ENCODE data around the gene TMEFF2.
"Not testable (repeated sequence)": the region's sequence is repeated elsewhere in the genome, so short reads cannot be mapped to it uniquely, and the experiment has no call there.

Gene TMEFF2

DNA sequence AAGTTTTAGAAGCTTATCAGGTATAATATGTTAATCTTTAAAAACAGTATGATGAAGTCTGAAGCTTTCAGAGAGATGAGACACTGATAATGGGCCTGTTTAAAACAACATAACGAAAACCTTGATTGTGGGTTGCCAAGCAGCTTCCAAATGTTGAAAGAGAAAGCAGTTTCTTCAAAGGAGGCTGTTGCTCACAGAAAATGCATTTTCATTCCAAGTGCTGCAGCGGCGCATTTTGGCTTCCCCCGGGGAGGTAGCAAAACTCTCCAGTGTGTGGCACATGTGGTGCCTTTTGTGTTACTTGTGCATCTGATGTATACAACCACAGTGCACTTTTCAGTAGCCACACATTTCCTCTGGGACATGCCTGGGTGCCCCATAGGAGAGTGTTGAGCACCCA lies 66.1 kb downstream of the TMEFF2 start:
- DNase-seq (ENCODE audit: low read depth in 3 of 3): no peak

DNA sequence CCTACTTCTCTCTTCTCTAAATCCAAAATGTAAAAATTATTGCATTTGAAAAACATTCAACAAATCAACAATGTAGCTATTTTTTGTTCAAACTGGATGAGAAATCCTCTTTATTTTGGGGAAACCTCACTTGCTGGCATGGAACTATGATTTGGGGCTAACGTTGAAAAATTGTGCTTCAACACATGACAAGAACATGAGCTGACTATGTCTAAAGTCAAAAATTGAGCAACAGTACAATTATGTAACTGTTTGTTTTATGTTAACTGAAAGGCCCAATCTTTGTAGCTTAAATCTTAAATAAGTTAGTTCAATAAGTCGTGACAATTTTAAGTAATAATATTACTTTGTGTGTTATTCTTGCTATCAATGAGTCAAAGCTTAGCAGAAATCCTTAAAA lies 67.3 kb downstream of the TMEFF2 start:
- no peak for DNase-seq (ENCODE audit: low read depth in 3 of 3)

DNA sequence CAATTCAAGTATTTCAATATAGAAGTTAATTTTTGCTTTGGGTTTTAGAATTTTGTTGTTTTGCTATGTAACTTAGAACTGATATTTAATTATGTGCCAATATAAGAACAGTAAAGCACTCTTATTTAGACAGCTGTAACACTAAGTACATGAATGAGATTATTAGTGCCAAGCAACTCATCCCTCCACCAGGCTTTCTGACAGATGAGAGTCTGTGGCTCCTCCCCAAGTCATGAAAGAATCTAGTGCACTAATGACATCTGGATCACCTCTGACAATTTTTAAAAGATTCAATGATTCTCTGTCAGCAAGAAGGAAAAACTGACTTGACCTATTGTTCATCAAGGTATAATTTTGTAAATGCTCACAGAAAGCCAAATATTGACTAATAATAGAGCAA lies 67.8 kb downstream of the TMEFF2 start:
- DNase-seq (ENCODE audit: low read depth in 3 of 3): no peak

DNA sequence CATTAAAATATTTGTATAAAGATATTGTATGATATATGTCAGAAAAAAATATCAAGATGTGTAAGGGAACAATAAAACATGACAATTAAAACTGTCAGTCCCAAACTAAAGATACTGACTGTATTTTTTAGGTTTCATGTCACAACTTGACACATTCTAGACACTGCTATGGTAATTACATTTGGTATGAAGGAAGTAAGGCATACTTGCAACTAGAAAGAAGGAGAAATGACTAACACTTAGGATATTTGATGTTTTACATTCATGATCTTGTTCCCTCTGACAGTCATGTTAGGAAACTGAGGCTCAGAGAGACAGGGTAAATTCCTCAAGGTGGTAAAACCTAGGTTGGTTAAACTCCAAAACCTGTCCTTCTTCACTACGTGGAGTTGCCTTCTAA lies 68.3 kb downstream of the TMEFF2 start:
- no peak for DNase-seq (ENCODE audit: low read depth in 3 of 3)

DNA sequence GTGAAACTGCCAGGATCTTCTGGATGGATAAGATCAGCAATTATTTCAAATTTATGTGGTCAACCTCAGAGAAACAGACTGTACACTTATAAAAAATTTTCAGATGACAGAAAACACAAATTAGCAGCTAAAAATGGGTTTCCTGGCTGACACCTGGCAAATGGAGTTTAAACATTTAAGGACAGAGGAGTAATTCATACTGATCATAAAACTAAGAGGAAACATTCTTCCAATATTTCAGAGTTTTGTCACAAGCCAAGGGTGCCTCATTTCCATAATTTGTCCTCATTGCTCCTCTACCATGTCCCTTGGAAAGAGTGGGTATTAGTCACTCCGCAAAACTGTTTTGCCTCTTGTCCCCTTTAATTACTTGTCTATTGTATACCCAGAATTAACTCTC lies 70.2 kb downstream of the TMEFF2 start:
- no peak for DNase-seq (ENCODE audit: low read depth in 3 of 3)

DNA sequence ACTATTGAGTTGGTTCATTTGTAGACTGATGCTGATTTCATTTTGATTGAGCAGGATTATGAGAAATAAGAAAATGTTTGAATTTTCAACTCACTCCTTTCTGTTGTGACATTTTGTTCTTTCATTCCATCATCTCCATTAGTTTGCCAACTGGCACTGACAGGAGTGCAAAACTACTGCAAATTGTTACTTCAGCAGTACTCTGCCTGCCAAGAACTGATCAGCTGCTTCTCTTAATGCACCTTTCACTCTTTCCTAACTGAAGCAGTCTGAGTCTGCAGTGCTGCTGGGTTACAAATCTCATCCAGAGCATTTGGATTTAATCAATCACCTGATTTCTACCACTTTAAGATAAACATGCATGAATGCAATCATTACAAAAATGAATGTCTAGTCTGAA lies 70.9 kb downstream of the TMEFF2 start:
- DNase-seq (ENCODE audit: low read depth in 3 of 3): no peak

DNA sequence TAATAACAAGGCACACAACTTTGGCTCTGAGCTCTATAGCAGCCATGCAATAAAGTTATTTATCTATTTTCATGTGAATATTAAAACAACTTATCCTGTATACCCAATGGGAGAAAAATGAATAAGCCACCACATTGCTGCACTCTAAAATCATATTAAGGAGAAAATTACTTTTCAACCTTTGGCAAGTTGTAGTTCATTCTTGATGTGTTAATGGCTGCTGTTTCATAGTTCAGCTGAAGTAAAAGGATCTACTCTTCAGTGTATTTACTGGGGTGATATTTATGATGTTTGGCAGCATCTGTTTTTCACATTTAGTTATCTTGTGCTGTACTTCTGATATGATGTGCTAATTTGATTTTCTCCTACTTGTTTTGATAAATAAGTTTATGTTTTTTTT lies 71.8 kb downstream of the TMEFF2 start:
- DNase-seq (ENCODE audit: low read depth in 3 of 3): no peak

DNA sequence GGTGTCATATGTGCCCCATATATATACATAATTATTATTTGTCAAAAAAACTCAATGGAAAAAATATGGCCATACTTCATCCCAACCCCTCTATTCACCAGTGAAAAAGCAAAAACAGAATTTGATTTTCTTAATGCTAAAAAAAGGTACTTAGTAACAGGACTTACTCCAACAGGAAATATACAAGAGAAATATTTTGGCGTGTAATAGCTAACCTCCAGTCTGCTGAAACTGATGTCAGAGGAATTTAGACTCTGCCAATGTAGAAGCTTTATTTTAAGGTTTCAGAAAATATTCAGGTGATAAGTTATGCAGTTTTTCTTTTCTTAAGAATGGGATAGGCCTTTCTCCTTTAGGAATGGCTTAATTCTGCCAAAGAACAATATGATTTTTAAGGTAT lies 72.6 kb downstream of the TMEFF2 start:
- DNase-seq (ENCODE audit: low read depth in 3 of 3): no peak

DNA sequence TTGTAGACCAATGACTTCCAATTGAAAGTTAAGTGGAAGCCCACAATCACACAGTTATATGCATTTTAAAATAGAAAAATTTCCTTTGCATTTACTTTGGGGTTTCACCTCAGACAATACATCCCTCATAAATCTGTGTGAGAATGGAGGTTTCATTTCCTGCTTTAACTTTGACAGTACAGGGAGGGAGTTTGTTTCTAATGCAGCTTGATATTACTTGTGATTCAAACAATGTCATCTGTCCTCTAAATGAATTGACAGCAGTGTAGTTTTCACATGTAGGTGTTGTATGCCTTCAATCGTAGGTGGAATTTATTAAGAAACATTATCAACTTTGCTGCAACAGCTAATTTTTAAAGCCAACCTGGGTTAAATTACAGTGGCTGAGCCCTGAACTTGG lies 75.2 kb downstream of the TMEFF2 start:
- DNase-seq (ENCODE audit: low read depth in 3 of 3): no peak

DNA sequence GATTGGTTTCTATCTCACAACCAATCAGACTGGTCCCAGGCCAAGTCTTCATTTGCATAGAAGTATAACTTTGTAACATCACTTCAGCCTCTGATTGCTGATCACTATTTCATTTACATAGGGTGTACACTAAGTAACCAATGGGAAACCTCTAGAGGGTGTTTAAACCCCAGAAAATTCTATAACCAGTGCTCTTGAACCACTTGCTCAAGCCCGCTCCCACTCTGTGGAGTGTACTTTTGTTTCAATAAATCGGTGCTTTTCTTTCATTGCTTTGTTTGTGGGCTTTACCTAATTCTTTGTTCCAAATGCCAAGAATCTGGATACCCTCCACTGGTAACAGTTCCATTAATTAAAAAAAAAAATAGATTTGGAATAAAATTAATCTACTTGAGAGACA lies 77.0 kb downstream of the TMEFF2 start:
- DNase-seq (ENCODE audit: low read depth in 3 of 3): no peak

DNA sequence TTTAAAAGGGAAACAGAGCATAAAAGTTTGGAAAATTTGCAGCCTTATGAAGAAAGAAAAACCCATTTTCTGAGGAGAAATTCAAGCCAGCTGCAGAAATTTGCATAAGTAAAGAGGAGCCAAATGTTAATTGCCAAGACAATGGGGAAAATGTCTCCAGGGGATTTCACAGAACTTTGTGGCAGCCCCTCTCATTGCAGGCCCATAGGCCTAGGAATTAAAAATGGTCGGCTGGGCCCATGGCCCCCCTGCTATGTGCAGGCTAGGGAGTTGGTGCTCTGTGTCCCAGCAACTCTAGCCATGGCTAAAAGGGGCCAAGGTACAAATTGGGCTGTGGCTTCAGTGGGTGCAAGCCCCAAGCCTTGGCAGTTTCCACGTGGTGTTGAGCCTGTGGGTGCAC lies 83.2 kb downstream of the TMEFF2 start:
- DNase-seq (ENCODE audit: low read depth in 3 of 3): not testable (repeated sequence)

DNA sequence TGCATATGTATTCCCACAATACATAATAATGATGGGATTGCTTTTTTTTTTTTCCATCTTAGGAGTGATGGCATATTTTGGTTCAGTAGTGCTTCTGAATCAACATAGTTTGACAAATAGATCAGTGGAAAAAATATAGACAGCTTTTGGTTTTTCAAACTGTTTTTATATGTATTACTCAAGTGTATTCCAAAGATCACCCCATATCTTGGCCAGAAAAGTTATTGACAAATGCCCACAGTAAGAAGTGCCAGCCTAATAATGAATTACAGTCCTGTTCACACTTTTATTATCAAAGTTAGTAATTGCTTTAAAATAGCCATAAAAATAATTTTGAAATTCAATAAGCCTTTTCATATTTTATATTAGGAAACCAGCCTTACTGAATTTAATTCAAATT lies 95.0 kb downstream of the TMEFF2 start:
- no peak for DNase-seq (ENCODE audit: low read depth in 3 of 3)

DNA sequence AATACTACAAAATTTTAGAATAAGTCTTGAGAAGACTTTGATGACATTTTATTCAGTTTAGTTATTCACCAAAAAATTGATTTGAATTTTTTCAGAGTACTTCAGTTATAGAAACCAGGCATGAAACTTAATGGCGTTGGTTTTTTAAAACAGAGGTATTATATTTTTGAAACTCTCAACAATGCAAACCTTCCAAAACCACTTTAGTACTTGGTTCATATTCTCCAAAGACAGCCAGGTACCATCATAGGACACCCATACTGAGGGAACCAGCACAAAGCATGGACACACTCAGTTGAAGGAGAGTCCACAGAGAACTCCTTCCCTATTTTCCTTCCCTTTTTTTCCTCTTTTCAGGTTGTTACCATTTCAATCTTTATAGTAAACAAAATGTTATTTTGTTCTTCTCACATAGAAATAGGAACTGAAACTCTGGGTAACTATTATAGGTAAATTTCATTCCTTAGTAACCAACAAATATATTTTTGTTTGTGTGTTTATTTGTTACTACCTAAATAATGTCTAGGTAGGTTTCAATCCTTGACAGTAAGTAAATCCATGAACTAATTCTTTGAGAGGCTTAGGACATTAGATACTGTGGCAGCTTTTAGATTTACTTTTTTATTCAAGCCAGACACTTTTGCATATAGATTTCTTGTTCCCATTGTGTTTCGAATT lies 95.8 kb downstream of the TMEFF2 start:
- DNase-seq (ENCODE audit: low read depth in 3 of 3): no peak

DNA sequence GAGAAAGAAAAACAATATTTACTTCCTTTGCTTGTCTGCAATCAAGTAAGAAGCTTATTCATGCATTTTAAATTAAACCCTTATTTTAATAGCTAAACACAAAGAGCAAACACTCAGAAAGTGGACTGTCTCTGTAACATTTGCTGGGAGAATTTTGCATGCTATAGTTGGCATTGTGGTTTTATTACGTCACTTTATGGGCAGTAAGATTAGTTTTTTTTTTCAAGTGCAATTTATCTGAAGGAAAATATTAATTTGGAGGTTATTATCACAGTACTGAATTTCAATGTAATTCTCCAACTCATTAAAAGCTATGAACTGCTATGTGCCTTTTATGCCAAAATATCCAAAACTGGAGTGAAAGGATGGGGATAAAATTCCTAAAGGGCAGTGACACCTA lies 103.3 kb downstream of the TMEFF2 start:
- no peak for DNase-seq (ENCODE audit: low read depth in 3 of 3)

DNA sequence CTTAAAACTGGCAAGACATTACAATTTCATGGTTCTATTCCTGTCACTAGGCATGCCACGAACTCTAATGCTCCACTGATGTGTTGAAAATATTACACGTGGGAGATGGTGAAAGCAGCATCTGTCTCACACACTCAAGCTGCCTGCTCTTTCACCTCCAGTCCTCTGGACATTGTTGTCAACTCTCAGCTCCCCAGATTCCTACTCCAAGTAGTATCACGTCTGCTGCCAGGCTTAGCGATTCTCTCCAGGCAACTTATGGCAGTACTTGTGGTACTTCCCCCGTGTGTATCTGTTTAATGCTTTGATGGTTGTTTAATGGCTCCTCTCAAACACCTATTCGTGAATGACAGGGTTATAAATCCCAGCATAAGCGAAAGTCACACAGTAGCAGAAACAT lies 103.8 kb downstream of the TMEFF2 start:
- DNase-seq (ENCODE audit: low read depth in 3 of 3): no peak

DNA sequence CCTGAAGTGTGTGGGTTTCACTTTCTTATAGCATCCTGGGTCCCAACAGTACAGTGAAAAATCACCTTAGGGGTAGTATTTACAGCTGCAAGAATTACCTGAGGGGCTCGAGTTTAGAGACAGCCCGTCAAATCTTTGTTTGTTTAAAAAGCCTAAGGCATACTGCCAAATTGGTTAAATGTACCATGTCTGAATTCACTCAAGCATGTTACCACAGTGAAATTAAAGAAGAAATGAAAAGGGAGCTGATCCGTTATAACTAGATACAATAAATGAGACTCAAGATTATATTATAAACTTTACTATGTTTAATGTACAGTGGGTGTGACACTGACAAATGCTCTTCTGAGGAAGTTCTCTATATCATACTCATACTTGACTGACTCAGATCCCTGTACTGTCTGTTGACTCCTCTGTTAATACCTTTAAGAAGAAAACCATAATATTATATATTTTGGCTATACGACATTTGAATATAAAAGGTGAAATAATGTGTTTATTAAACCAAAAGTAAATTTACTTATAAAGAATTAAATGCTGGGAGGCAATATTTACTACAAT lies 107.3 kb downstream of the TMEFF2 start:
- DNase-seq (ENCODE audit: low read depth in 3 of 3): no peak

DNA sequence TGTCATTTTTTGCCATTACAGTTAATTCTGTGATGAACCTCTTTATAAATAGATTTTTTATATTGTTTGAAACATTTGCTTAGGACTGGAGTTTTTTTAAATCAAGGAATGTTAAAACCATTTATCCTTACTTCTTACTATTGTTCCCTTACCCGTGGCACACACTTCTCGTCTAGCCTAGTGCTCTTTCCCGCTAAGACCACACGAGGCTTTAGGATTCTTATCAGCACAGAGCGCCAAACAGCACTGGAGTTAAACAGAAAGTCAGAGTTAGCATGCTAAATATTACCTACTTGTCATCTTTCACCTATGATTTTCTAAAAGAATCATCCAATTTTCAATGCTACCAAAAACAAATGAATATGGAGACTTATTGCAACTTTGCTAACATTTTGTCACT lies 112.6 kb downstream of the TMEFF2 start:
- no peak for DNase-seq (ENCODE audit: low read depth in 3 of 3)

DNA sequence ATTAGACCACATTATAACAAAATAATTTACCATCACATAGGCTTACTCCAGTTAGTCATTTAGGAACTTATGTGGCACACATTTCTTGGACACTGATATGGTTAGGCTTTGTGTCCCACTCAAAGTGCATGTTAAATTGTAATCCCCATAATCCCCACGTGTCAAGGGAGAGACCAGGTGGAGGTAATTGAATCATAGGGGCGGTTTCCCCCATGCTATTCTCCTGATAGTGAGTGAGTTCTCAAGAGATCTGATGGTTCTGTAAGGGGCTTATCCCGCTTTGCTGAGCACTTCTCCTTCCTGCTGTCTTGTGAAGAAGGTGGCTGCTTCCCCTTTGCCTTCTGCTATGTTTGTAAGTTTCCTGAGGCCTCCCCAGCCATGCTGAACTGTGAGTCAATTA lies 114.6 kb downstream of the TMEFF2 start:
- not testable (repeated sequence) for DNase-seq (ENCODE audit: low read depth in 3 of 3)

DNA sequence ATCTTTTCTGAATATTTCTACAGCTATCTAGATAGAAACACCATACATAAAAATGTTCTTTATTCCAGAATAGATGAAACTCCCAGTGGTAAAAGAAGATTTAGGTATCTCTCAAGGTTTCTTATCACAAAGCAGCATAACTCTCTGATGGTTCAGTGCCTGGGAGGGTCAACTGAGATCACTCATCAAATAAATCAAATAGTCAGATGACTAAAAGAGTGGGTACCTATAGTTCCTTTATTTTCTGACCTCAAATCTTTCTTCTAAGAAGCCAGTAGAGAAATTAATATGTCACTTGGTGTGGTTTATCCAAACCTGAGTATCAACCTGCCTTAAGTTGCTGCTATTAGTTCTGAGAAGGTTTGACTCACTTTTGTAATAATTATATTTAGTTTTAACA lies 120.9 kb downstream of the TMEFF2 start:
- DNase-seq (ENCODE audit: low read depth in 3 of 3): no peak

DNA sequence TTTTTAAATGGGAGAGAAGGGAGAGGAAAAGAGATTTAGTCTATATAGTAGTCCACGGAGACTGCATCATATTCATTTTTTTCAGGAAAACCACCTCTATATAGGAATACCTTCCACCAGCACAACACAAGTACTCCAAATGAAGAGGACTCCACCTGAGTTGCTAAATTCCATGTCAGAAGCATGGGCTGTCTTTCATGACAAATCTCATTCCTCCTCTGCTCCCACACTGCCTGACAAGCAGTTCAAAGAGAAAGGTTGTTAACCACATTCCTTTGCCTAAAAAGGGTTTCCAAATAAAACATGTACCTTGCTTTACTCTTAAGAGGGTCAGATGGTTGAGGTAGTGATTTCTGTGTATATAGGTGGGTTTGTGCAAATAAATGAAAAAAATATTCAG lies 122.0 kb downstream of the TMEFF2 start:
- DNase-seq (ENCODE audit: low read depth in 3 of 3): no peak

DNA sequence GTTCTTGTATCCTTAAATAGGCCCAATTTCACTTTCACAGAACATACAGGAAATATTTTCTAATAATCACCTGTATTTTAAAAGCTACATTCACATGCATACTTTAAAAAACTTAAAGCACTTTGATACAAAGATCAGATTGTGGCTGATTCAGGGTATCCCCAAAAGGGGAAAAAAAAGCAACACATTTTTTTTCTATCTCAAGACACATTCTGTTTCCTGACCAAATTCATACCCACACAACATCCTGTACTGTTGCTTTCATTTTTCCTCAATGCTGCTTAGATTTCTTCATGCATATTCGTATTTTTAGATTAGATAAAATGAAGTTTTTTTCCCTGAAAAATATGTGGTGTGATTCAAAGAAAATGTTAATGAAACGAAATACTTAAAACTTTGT lies 122.5 kb downstream of the TMEFF2 start:
- DNase-seq (ENCODE audit: low read depth in 3 of 3): no peak

DNA sequence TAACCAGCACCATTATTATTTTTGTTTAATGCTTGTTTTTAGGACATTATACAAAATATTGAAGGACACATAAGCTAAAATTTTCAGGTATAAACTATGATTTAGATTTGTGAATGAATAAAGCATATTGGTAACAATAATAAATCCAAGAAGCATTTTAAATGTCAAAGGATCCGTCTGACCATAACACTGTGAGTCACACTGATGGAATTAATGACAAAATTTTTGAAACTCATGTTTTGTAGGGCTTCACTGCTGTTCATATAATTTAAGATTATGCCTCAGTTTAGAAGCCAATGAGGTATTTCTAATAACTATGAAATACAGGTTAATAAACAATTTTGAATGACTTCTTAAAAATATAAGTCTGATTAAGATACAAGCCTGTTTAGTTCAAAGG lies 124.6 kb downstream of the TMEFF2 start:
- no peak for DNase-seq (ENCODE audit: low read depth in 3 of 3)

DNA sequence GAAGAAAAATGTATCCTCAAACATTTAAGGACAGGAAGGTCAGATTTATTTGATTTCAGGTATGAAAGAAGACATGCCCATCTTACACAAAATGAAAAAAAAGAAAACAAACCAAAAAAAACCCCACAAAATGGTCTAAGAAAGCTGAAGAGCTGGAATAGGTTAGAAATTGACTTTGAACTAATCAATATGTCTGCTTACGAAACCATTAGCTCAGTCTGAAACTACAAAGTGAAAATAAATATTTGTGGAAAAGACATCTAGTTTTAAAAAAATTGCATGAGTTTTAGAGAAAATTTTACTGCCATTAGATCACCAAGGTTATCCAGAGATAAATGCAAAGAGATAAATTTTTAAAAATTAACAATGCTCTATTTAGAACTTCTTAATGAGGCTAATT lies 125.3 kb downstream of the TMEFF2 start:
- DNase-seq (ENCODE audit: low read depth in 3 of 3): no peak

DNA sequence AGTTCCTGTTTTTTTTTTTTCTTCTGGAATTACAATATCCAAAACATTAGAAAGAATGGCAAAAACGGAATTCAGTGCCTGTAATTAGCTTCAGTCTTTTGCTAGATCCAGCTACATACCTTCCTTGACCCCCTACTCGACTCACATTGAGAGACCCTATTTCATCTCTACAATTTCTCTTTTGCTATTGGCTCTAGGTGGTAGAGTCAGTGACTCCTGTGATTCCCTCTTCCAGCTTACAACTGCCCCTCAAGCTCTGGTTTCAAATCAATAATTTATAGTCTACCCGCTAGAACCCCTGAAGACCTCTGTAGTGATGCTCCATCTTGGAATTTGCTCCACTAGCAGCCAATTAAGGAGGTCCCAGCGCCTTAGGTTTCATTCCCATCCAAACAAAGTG lies 125.8 kb downstream of the TMEFF2 start:
- DNase-seq (ENCODE audit: low read depth in 3 of 3): no peak
